BJ (cell line): ENCODE results near the gene ZNF527. TPM values are rescaled to one million over a fixed set of nuclear protein-coding genes. Genes with fewer than 3 reads are reported as not detected.
"Not testable (repeated sequence)": the region's sequence is repeated elsewhere in the genome, so short reads cannot be mapped to it uniquely, and the experiment has no call there.

Experiments
- CTCF ChIA-PET: fragments of 350-600 bp; formaldehyde crosslinking; extraction: SDS; loops from one replicate; lab custom pipeline; 2021; ENCODE audit warnings: antibody characterized with exemption, inconsistent platforms; lab: Yijun Ruan, JAX
- POLR2A ChIA-PET: fragments of 300-600 bp; sonication (Branson Sonifier 250); formaldehyde crosslinking; extraction: SDS; loops from one replicate; lab custom pipeline; 2021; ENCODE audit warnings: antibody characterized with exemption; lab: Charles Lee
- DNase-seq: peaks from one replicate; pipeline ENCODE4 v3.0.0-alpha.2; 2011; ENCODE audit warnings: low read depth
- H3K27me3 ChIP-seq: 2 replicates; pipeline ENCODE4 v1.6.0; 2011; ENCODE audit warnings: low read length; ENCODE audit not compliant: control insufficient read depth, insufficient read depth
- H3K36me3 ChIP-seq: 2 replicates; pipeline ENCODE4 v1.5.1; 2011; ENCODE audit warnings: low read length; ENCODE audit not compliant: control insufficient read depth, insufficient read depth
- H3K4me3 ChIP-seq: 2 replicates; pipeline ENCODE4 v1.5.1; 2011; ENCODE audit warnings: low read depth, mild to moderate bottlenecking, control low read depth, low read length
- polyA plus RNA-seq: library from polyadenylated mRNA; depleted of rRNA; stranded (reverse); fragments of >200 nt; gene quantifications from 2 replicates; pipeline ENCODE4 v1.2.3, GENCODE V29; 2011; rRNA removed
- TF ChIP-seq, protein P1 (sequence below): IDR thresholded peaks from 2 replicates; pipeline ENCODE4 v1.5.1; 2011; ENCODE audit warnings: low read depth, mild to moderate bottlenecking, control low read depth, inconsistent platforms, low read length, moderate library complexity; ENCODE audit not compliant: insufficient read depth

Gene ZNF527
- polyA plus RNA-seq, 1 experiment: 1.9 TPM

DNA sequence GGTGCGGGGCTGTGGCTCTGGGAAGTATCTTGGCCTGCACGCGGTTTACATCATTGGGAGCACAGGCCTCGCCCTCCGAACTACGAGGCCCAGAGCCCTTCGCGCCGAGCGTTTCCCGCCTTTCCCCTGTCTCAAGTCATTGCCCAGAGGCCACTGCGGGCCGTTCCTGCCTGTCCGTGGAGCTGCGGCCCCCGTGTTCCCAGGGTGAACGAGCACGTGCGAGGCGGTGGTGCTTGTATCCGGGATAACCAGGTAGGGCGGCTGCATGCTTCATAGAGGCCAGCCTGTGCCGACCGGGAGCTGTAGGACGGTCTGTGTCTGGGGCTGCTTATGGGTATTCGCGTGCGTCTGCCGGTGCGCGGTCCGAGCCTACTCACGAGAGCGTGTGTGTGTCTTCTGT, 32.5 kb downstream of the ZNF527 start:
- TF ChIP-seq, protein P1, sequence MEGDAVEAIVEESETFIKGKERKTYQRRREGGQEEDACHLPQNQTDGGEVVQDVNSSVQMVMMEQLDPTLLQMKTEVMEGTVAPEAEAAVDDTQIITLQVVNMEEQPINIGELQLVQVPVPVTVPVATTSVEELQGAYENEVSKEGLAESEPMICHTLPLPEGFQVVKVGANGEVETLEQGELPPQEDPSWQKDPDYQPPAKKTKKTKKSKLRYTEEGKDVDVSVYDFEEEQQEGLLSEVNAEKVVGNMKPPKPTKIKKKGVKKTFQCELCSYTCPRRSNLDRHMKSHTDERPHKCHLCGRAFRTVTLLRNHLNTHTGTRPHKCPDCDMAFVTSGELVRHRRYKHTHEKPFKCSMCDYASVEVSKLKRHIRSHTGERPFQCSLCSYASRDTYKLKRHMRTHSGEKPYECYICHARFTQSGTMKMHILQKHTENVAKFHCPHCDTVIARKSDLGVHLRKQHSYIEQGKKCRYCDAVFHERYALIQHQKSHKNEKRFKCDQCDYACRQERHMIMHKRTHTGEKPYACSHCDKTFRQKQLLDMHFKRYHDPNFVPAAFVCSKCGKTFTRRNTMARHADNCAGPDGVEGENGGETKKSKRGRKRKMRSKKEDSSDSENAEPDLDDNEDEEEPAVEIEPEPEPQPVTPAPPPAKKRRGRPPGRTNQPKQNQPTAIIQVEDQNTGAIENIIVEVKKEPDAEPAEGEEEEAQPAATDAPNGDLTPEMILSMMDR: no peak
- POLR2A ChIA-PET: no interaction called here
- CTCF ChIA-PET: no interaction called here
- Histone ChIP-seq H3K4me3 (no peak overlapping the region), H3K27me3 (no peaks in the 10 kb centered on the region), H3K36me3 (no peaks in the 10 kb centered on the region)
- DNase-seq: no peak

GRCh38 chr19:37406140-37406846, 35.4 kb downstream of the ZNF527 start:
- H3K27me3 ChIP-seq, H3K36me3 ChIP-seq, CTCF ChIA-PET, H3K4me3 ChIP-seq, DNase-seq, POLR2A ChIA-PET: not testable (repeated sequence)

GRCh38 chr19:37412700-37413099, 41.8 kb downstream of the ZNF527 start:
- no peak for DNase-seq
- Histone ChIP-seq H3K4me3 (no peak overlapping the region), H3K36me3 (no peaks in the 10 kb centered on the region), H3K27me3 (no peaks in the 10 kb centered on the region)
- TF ChIP-seq, protein P1: no peak
- CTCF ChIA-PET: no interaction called here
- POLR2A ChIA-PET: no interaction called here

DNA sequence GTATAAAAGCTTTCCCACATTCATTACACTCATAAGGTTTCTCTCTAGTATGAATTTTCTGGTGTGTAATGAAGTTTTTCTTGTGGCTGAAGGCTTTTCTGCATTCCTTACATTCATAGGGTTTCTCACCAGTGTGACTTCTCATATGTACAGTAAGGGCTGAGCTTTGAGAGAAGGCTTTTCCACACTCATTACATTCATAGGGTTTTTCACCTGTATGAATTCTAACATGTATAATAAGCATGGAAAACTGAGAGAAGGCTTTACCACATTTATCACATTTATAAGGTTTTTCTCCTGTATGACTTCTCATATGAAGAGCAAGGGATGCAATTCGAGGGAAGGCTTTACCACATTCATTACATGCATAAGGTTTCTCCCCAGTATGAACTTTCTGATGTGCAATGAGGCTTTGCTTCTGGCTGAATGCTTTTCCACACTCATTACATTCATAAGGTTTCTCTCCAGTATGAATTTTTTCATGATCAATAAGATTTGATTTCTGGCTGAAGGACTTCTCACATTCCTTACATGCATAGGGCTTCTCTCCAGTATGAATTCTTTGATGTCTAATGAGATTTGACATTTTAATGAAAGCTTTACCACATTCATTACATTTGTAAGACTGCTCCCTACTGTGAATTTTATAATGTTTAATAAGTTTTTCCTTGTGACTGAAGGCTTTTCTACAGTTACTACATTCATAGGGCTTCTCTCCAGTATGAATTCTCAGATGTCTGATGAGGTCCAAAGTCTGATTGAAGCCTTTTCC, 42.6 kb downstream of the ZNF527 start:
- Histone ChIP-seq H3K27me3 (no peaks in the 10 kb centered on the region), H3K4me3 (no peak overlapping the region), H3K36me3 (no peaks in the 10 kb centered on the region)
- CTCF ChIA-PET: no interaction called here
- POLR2A ChIA-PET: no interaction called here
- TF ChIP-seq, protein P1: no peak
- no peak for DNase-seq

Other genes starting within 250 kb of the ZNF527 start
- gene ZNF585A, start 198.4 kb upstream of the ZNF527 start, polyA plus RNA-seq: 8.2 and 10.4 TPM in 2 replicates
- gene ZNF585B, start 160.6 kb upstream of the ZNF527 start, polyA plus RNA-seq: 13.3 and 15.0 TPM in 2 replicates
- 2.1 and 3.3 TPM in 2 replicates for gene ZNF383, start 152.9 kb upstream of the ZNF527 start, polyA plus RNA-seq
- gene ZNF569, start 96.3 kb downstream of the ZNF527 start, polyA plus RNA-seq: 2.1 and 3.1 TPM in 2 replicates
- 1.4 and 3.5 TPM in 2 replicates for gene ZNF570, start 98.3 kb downstream of the ZNF527 start, polyA plus RNA-seq
- gene ZNF793, start 135.8 kb downstream of the ZNF527 start, polyA plus RNA-seq: 1.1 TPM in 2 replicates
- gene ZNF571, start 223.7 kb downstream of the ZNF527 start, polyA plus RNA-seq: 1.0 and 1.3 TPM in 2 replicates
- gene ZNF540, start 223.8 kb downstream of the ZNF527 start, polyA plus RNA-seq: 0.58 and 0.65 TPM in 2 replicates